Measurements from ENCODE around the gene MGMT.

- no peak for TF ChIP-seq CTCF (IDR thresholded peaks at IDR 0.05; ENCODE audit: low read length)
- no peak for TF ChIP-seq EZH2 (optimal IDR thresholded peaks at IDR 0.05; ENCODE audit: low read depth, low read length)
Observed at GRCh38 chr10:129681856-129682255, 214.8 kb downstream of the MGMT start.
